ENCODE measurements around the gene ALDH3B2. TPM values are rescaled to one million over a fixed set of nuclear protein-coding genes. Genes with fewer than 3 reads are reported as not detected.

The ALDH3B2 gene
- total and polyA plus RNA-seq, 2 donors, result 0.57 to 11.1 TPM

- Histone ChIP-seq H3K4me1 (ENCODE audit: control insufficient read depth in 2 of 2, insufficient read depth in 2 of 2, low read length in 2 of 2) (peaks cover 43 to 56% of the 10 kb centered on the region in 2 donors), H3K9me3 (ENCODE audit: control insufficient read depth in 2 of 2, insufficient read depth in 1 of 2, low read length in 1 of 2) (no peaks in the 10 kb centered on the region), H3K27ac (ENCODE audit: low read depth in 1 of 2, low read length in 1 of 2) (peak overlapping the region; percentile 96 to 98), H3K27me3 (ENCODE audit: control insufficient read depth in 2 of 2, insufficient read depth in 1 of 2, low read length in 1 of 2) (no peaks in the 10 kb centered on the region), H3K4me3 (ENCODE audit: low read length in 2 of 2) (no peak overlapping the region), H3K36me3 (ENCODE audit: control insufficient read depth in 2 of 2, insufficient read depth in 2 of 2, low read length in 1 of 2) (peaks cover 28 to 33% of the 10 kb centered on the region in 2 donors)
- DNase-seq (ENCODE audit: low read depth in 6 of 9, low spot score in 9 of 9), result peak in 2 of 9 donors; percentile 62 to 73
- WGBS, result 94% methylated on average over 18 of the region's 18 CpGs
These were observed 59.4 kb downstream of the ALDH3B2 start for GRCh38 chr11:67614730-67615714.

GRCh38 chr11:67613960-67614715 lies 60.3 kb downstream of the ALDH3B2 start:
- Histone ChIP-seq H3K27me3 (ENCODE audit: control insufficient read depth in 2 of 2, insufficient read depth in 1 of 2, low read length in 1 of 2) (no peaks in the 10 kb centered on the region), H3K9me3 (ENCODE audit: control insufficient read depth in 2 of 2, insufficient read depth in 1 of 2, low read length in 1 of 2) (no peaks in the 10 kb centered on the region), H3K4me1 (ENCODE audit: control insufficient read depth in 2 of 2, insufficient read depth in 2 of 2, low read length in 2 of 2) (peaks cover 43 to 56% of the 10 kb centered on the region in 2 donors), H3K4me3 (ENCODE audit: low read length in 2 of 2) (peak overlapping the region; percentile 49 to 50), H3K27ac (ENCODE audit: low read depth in 1 of 2, low read length in 1 of 2) (peak overlapping the region; percentile 96 to 98), H3K36me3 (ENCODE audit: control insufficient read depth in 2 of 2, insufficient read depth in 2 of 2, low read length in 1 of 2) (peaks cover 35 to 38% of the 10 kb centered on the region in 2 donors)
- DNase-seq (ENCODE audit: low read depth in 6 of 9, low spot score in 9 of 9), result peak in 7 of 9 donors; percentile 60 to 90 (median 76)
- WGBS, result 18% methylated on average over 23 of the region's 23 CpGs

- Histone ChIP-seq H3K27me3 (ENCODE audit: control insufficient read depth in 2 of 2, insufficient read depth in 1 of 2, low read length in 1 of 2) (no peaks in the 10 kb centered on the region), H3K4me3 (ENCODE audit: low read length in 2 of 2) (peak overlapping the region in 1 of 2 donors; percentile 49), H3K4me1 (ENCODE audit: control insufficient read depth in 2 of 2, insufficient read depth in 2 of 2, low read length in 2 of 2) (peaks cover 43 to 56% of the 10 kb centered on the region in 2 donors), H3K9me3 (ENCODE audit: control insufficient read depth in 2 of 2, insufficient read depth in 1 of 2, low read length in 1 of 2) (no peaks in the 10 kb centered on the region), H3K36me3 (ENCODE audit: control insufficient read depth in 2 of 2, insufficient read depth in 2 of 2, low read length in 1 of 2) (peaks cover 42 to 45% of the 10 kb centered on the region in 2 donors), H3K27ac (ENCODE audit: low read depth in 1 of 2, low read length in 1 of 2) (peak overlapping the region; percentile 96 to 98)
- DNase-seq (ENCODE audit: low read depth in 6 of 9, low spot score in 9 of 9), result no peak
- 90% methylated on average over 17 of the region's 17 CpGs for WGBS
These were observed 61.0 kb downstream of the ALDH3B2 start for GRCh38 chr11:67613313-67613959.

GRCh38 chr11:67612751-67613150 lies 61.7 kb downstream of the ALDH3B2 start:
- Histone ChIP-seq H3K27ac (ENCODE audit: low read depth in 1 of 2, low read length in 1 of 2) (peak overlapping the region in 1 of 2 donors; percentile 9), H3K27me3 (ENCODE audit: control insufficient read depth in 2 of 2, insufficient read depth in 1 of 2, low read length in 1 of 2) (no peaks in the 10 kb centered on the region), H3K4me1 (ENCODE audit: control insufficient read depth in 2 of 2, insufficient read depth in 2 of 2, low read length in 2 of 2) (peaks cover 45 to 56% of the 10 kb centered on the region in 2 donors), H3K9me3 (ENCODE audit: control insufficient read depth in 2 of 2, insufficient read depth in 1 of 2, low read length in 1 of 2) (no peaks in the 10 kb centered on the region), H3K36me3 (ENCODE audit: control insufficient read depth in 2 of 2, insufficient read depth in 2 of 2, low read length in 1 of 2) (peaks cover 46 to 47% of the 10 kb centered on the region in 2 donors), H3K4me3 (ENCODE audit: low read length in 2 of 2) (no peak overlapping the region)
- WGBS, result 98% methylated on average over 13 of the region's 13 CpGs
- no peak for DNase-seq (ENCODE audit: low read depth in 6 of 9, low spot score in 9 of 9)

Other genes with a start within 250 kb of the ALDH3B2 start
- 50.1 TPM for gene RPS6KB2, start 246.1 kb downstream of the ALDH3B2 start, total RNA-seq
- 76.8 TPM for gene RPS6KB2, start 246.1 kb downstream of the ALDH3B2 start, polyA plus RNA-seq
- gene PTPRCAP, start 236.9 kb downstream of the ALDH3B2 start, total RNA-seq, result 198 TPM
- gene PTPRCAP, start 236.9 kb downstream of the ALDH3B2 start, polyA plus RNA-seq, result 151 TPM
- gene CORO1B, start 231.1 kb downstream of the ALDH3B2 start, total RNA-seq, result 45.6 TPM
- gene CORO1B, start 231.1 kb downstream of the ALDH3B2 start, polyA plus RNA-seq, result 32.3 TPM
- gene GPR152, start 221.9 kb downstream of the ALDH3B2 start, total RNA-seq, result not detected
- gene GPR152, start 221.9 kb downstream of the ALDH3B2 start, polyA plus RNA-seq, result not detected
- 0.52 TPM for gene CABP4, start 219.3 kb downstream of the ALDH3B2 start, total RNA-seq
- 1.6 TPM for gene CABP4, start 219.3 kb downstream of the ALDH3B2 start, polyA plus RNA-seq
- gene TMEM134, start 205.4 kb downstream of the ALDH3B2 start, total RNA-seq, result 17.3 TPM
- 96.3 TPM for gene TMEM134, start 205.4 kb downstream of the ALDH3B2 start, polyA plus RNA-seq
- 111 TPM for gene AIP, start 191.6 kb downstream of the ALDH3B2 start, total RNA-seq
- 96.4 TPM for gene AIP, start 191.6 kb downstream of the ALDH3B2 start, polyA plus RNA-seq
- gene PITPNM1, start 169.3 kb downstream of the ALDH3B2 start, total RNA-seq, result 21.6 TPM
- gene PITPNM1, start 169.3 kb downstream of the ALDH3B2 start, polyA plus RNA-seq, result 57.2 TPM
- 31.4 TPM for gene CDK2AP2, start 166.5 kb downstream of the ALDH3B2 start, total RNA-seq
- gene CDK2AP2, start 166.5 kb downstream of the ALDH3B2 start, polyA plus RNA-seq, result 51.2 TPM
- gene CABP2, start 151.2 kb downstream of the ALDH3B2 start, total RNA-seq, result 0.05 TPM
- gene CABP2, start 151.2 kb downstream of the ALDH3B2 start, polyA plus RNA-seq, result 0.14 TPM
- gene GSTP1, start 90.8 kb downstream of the ALDH3B2 start, total RNA-seq, result 389 TPM
- 630 TPM for gene GSTP1, start 90.8 kb downstream of the ALDH3B2 start, polyA plus RNA-seq
- gene NDUFV1, start 67.7 kb downstream of the ALDH3B2 start, total RNA-seq, result 126 TPM
- 207 TPM for gene NDUFV1, start 67.7 kb downstream of the ALDH3B2 start, polyA plus RNA-seq
- 5.8 TPM for gene NUDT8, start 44.7 kb downstream of the ALDH3B2 start, total RNA-seq
- gene NUDT8, start 44.7 kb downstream of the ALDH3B2 start, polyA plus RNA-seq, result 4.7 TPM
- gene TBX10, start 34.9 kb downstream of the ALDH3B2 start, total RNA-seq, result 0.05 TPM
- gene TBX10, start 34.9 kb downstream of the ALDH3B2 start, polyA plus RNA-seq, result 0.09 TPM
- 1.9 TPM for gene ACY3, start 23.9 kb downstream of the ALDH3B2 start, total RNA-seq
- 1.6 TPM for gene ACY3, start 23.9 kb downstream of the ALDH3B2 start, polyA plus RNA-seq